ENCODE measurements around the gene LCE1A. TPM values are rescaled to one million over a fixed set of nuclear protein-coding genes. Genes with fewer than 3 reads are reported as not detected.

LCE1A gene
- polyA plus RNA-seq, 1 donor from 2014 or later: not detected

DNA sequence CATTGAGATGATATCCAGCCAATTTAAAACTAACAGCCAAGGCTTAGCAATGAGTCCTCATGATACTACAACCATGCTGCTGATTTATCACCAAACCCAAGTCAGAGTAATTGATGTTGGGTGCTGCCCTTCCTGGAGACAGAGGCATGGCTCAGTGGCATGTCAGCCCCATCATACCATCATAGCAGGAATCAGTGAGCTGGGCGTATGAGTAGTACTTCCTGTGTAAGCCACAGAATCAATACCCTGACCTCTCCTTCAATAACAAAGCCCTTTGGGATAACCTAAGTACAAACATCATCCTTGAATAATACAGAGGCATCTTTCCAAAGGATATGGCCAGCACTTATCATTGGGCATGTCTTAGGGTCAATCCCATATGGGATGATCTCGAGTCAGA lies 44.2 kb upstream of the LCE1A start:
- Histone ChIP-seq H3K9me3 (ENCODE audit: low read length) (no peaks in the 10 kb centered on the region), H3K4me2 (ENCODE audit: low read length) (no peak overlapping the region), H3K9me2 (ENCODE audit: insufficient read depth, low read length) (no peaks in the 10 kb centered on the region), H3K9ac (ENCODE audit: low read length) (no peak overlapping the region), H3K27ac (ENCODE audit: low read length) (no peak overlapping the region), H3K4me3 (ENCODE audit: low read length) (no peak overlapping the region), H3F3A (ENCODE audit: insufficient read depth, low read length, poor library complexity, severe bottlenecking) (no peaks in the 10 kb centered on the region), H3K79me2 (replicated peaks; ENCODE audit: insufficient read depth, low read length) (no peaks in the 10 kb centered on the region), H3K27me3 (ENCODE audit: insufficient read depth, low read depth, low read length) (no peaks in the 10 kb centered on the region), H4K20me1 (ENCODE audit: insufficient read depth) (no peaks in the 10 kb centered on the region), H3K36me3 (ENCODE audit: insufficient read depth, low read length) (no peaks in the 10 kb centered on the region), H2AFZ (ENCODE audit: low read depth, low read length) (no peak overlapping the region)
- TF ChIP-seq, protein P1, sequence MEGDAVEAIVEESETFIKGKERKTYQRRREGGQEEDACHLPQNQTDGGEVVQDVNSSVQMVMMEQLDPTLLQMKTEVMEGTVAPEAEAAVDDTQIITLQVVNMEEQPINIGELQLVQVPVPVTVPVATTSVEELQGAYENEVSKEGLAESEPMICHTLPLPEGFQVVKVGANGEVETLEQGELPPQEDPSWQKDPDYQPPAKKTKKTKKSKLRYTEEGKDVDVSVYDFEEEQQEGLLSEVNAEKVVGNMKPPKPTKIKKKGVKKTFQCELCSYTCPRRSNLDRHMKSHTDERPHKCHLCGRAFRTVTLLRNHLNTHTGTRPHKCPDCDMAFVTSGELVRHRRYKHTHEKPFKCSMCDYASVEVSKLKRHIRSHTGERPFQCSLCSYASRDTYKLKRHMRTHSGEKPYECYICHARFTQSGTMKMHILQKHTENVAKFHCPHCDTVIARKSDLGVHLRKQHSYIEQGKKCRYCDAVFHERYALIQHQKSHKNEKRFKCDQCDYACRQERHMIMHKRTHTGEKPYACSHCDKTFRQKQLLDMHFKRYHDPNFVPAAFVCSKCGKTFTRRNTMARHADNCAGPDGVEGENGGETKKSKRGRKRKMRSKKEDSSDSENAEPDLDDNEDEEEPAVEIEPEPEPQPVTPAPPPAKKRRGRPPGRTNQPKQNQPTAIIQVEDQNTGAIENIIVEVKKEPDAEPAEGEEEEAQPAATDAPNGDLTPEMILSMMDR (IDR thresholded peaks at IDR 0.05; ENCODE audit: poor library complexity, severe bottlenecking): no peak
- TF ChIP-seq EZH2 (IDR thresholded peaks at IDR 0.05; ENCODE audit: borderline replicate concordance, insufficient read depth, low read length, poor library complexity, severe bottlenecking) (no peak), TAF1 (IDR thresholded peaks at IDR 0.05; ENCODE audit: low read depth) (no peak), MXI1 (conservative IDR thresholded peaks at IDR 0.05; ENCODE audit: poor library complexity, severe bottlenecking) (no peak), SMC3 (conservative IDR thresholded peaks at IDR 0.05; ENCODE audit: poor library complexity) (no peak), EP300 (conservative IDR thresholded peaks at IDR 0.05; ENCODE audit: poor library complexity, severe bottlenecking) (no peak)

DNA sequence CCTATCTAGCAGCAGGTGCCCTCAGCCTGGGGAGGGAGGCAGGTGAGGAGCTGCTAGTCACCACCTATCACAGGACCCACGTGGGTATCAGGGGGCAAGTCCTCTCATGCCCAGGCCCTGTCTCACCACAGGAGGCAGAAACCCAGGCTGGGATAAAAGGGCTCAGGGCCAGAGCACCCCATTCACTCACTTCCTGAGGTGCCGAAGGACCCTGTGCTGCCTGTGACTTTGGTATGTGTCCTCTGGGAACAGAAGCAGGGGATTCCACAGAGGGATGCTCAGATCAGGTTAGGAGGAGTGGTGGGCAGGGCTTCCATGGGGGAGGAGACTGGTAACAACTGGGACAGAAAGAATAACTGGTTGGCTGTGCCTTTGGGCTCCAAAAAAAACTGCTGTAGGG lies 41.2 kb upstream of the LCE1A start, which contains the start of gene LCE1E:
Gene LCE1E (plus strand): TSS at position 181 of the 400 bp plus-strand sequence. CDS start 1,043 bp downstream, outside the sequence.
- no peak for TF ChIP-seq SMC3 (conservative IDR thresholded peaks at IDR 0.05; ENCODE audit: poor library complexity)
- H3K27ac ChIP-seq (ENCODE audit: low read length): no peak within 1 kb of the TSS
- H3K9ac ChIP-seq (ENCODE audit: low read length): no peak within 1 kb of the TSS
- H3K36me3 ChIP-seq (ENCODE audit: insufficient read depth, low read length): no peaks in the 10 kb centered on the region
- no peaks in the 10 kb centered on the region for H3F3A ChIP-seq (ENCODE audit: insufficient read depth, low read length, poor library complexity, severe bottlenecking)
- H3K4me2 ChIP-seq (ENCODE audit: low read length): no peak within 1 kb of the TSS
- H3K9me3 ChIP-seq (ENCODE audit: low read length): no peaks in the 10 kb centered on the region
- H3K27me3 ChIP-seq (ENCODE audit: insufficient read depth, low read depth, low read length): no peaks in the 10 kb centered on the region
- no peaks in the 10 kb centered on the region for H3K79me2 ChIP-seq (replicated peaks; ENCODE audit: insufficient read depth, low read length)
- H2AFZ ChIP-seq (ENCODE audit: low read depth, low read length): no peak within 1 kb of the TSS
- no peaks in the 10 kb centered on the region for H3K9me2 ChIP-seq (ENCODE audit: insufficient read depth, low read length)
- H3K4me3 ChIP-seq (ENCODE audit: low read length): no peak within 1 kb of the TSS
- H4K20me1 ChIP-seq (ENCODE audit: insufficient read depth): no peaks in the 10 kb centered on the region

DNA sequence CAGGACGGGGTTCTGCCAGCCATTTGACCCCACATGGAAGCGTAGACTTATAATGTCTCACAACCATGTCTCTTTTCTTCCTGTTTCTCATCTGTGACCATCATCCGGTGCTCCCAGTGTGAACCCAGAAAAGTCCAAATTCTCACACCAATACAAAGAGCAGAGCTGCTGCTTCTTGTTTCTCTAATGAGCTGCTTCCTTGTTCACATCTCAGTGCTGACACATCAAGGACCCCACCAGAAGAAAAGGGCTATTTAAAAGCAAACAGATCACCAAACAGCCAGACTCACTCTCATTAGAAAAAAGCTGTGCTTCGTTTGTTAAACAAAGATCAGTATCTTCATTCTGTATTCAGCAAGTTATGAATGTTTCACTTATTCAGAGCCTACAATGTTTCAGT lies 31.6 kb upstream of the LCE1A start:
- Histone ChIP-seq H3K4me3 (ENCODE audit: low read length) (no peak overlapping the region), H3K9ac (ENCODE audit: low read length) (no peak overlapping the region), H3K79me2 (replicated peaks; ENCODE audit: insufficient read depth, low read length) (no peaks in the 10 kb centered on the region), H4K20me1 (ENCODE audit: insufficient read depth) (no peaks in the 10 kb centered on the region), H3K27me3 (ENCODE audit: insufficient read depth, low read depth, low read length) (no peaks in the 10 kb centered on the region), H3K4me2 (ENCODE audit: low read length) (no peak overlapping the region), H3F3A (ENCODE audit: insufficient read depth, low read length, poor library complexity, severe bottlenecking) (no peaks in the 10 kb centered on the region), H3K27ac (ENCODE audit: low read length) (no peak overlapping the region), H3K9me3 (ENCODE audit: low read length) (no peaks in the 10 kb centered on the region), H3K9me2 (ENCODE audit: insufficient read depth, low read length) (no peaks in the 10 kb centered on the region), H2AFZ (ENCODE audit: low read depth, low read length) (no peak overlapping the region), H3K36me3 (ENCODE audit: insufficient read depth, low read length) (no peaks in the 10 kb centered on the region)
- no peak for TF ChIP-seq RAD21 (conservative IDR thresholded peaks at IDR 0.05)
- no peak for TF ChIP-seq EP300 (conservative IDR thresholded peaks at IDR 0.05; ENCODE audit: poor library complexity, severe bottlenecking)
- TF ChIP-seq SMC3 (conservative IDR thresholded peaks at IDR 0.05; ENCODE audit: poor library complexity): no peak
- TF ChIP-seq, protein P1 (IDR thresholded peaks at IDR 0.05; ENCODE audit: poor library complexity, severe bottlenecking): no peak
- TF ChIP-seq POLR2AphosphoS5 (IDR thresholded peaks at IDR 0.05): no peak
- TF ChIP-seq TAF1 (IDR thresholded peaks at IDR 0.05; ENCODE audit: low read depth): no peak
- TF ChIP-seq EZH2 (IDR thresholded peaks at IDR 0.05; ENCODE audit: borderline replicate concordance, insufficient read depth, low read length, poor library complexity, severe bottlenecking): no peak
- no peak for TF ChIP-seq MXI1 (conservative IDR thresholded peaks at IDR 0.05; ENCODE audit: poor library complexity, severe bottlenecking)
- TF ChIP-seq, protein P2, sequence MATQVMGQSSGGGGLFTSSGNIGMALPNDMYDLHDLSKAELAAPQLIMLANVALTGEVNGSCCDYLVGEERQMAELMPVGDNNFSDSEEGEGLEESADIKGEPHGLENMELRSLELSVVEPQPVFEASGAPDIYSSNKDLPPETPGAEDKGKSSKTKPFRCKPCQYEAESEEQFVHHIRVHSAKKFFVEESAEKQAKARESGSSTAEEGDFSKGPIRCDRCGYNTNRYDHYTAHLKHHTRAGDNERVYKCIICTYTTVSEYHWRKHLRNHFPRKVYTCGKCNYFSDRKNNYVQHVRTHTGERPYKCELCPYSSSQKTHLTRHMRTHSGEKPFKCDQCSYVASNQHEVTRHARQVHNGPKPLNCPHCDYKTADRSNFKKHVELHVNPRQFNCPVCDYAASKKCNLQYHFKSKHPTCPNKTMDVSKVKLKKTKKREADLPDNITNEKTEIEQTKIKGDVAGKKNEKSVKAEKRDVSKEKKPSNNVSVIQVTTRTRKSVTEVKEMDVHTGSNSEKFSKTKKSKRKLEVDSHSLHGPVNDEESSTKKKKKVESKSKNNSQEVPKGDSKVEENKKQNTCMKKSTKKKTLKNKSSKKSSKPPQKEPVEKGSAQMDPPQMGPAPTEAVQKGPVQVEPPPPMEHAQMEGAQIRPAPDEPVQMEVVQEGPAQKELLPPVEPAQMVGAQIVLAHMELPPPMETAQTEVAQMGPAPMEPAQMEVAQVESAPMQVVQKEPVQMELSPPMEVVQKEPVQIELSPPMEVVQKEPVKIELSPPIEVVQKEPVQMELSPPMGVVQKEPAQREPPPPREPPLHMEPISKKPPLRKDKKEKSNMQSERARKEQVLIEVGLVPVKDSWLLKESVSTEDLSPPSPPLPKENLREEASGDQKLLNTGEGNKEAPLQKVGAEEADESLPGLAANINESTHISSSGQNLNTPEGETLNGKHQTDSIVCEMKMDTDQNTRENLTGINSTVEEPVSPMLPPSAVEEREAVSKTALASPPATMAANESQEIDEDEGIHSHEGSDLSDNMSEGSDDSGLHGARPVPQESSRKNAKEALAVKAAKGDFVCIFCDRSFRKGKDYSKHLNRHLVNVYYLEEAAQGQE (IDR thresholded peaks at IDR 0.05; ENCODE audit: borderline replicate concordance): no peak
